Stimulated activated naive CD8-positive, alpha-beta T cell treated with anti-CD3 and anti-CD28 coated beads, Interleukin-15, amount 100 ng/mL, for 72 hours (primary cell): ENCODE measurements around the gene MAT2B.
"Not testable (repeated sequence)": the region's sequence is repeated elsewhere in the genome, so short reads cannot be mapped to it uniquely, and the experiment has no call there.

ENCODE experiments used
- ATAC-seq: fragments of 150-1000 bp; cut with Tn5 transposase; 2 replicates; pipeline ENCODE4 v1.10.0; 2021; ENCODE audit warnings: mild to moderate bottlenecking, moderate library complexity
- DNase-seq, 2 donors: peaks; one replicate each; pipeline ENCODE4 v3.0.0; 2021 to 2022
- H3K27ac Mint-ChIP-seq, 2 donors: one replicate each; pipeline ENCODE4 v1.8.0; 2022; ENCODE audit warnings: mild to moderate bottlenecking in 2 of 2, mixed read lengths in 2 of 2, moderate library complexity in 2 of 2
- H3K27me3 Mint-ChIP-seq: one replicate; pipeline ENCODE4 v1.8.0; 2022; ENCODE audit warnings: mixed read lengths
- H3K4me1 Mint-ChIP-seq: one replicate; pipeline ENCODE4 v1.8.0; 2022; ENCODE audit warnings: mild to moderate bottlenecking, mixed read lengths
- H3K4me3 Mint-ChIP-seq, 2 donors: one replicate each; pipeline ENCODE4 v1.8.0; 2022; ENCODE audit warnings: mild to moderate bottlenecking in 2 of 2, mixed read lengths in 2 of 2, moderate library complexity in 1 of 2
- H3K9me3 Mint-ChIP-seq, 2 donors: one replicate each; pipeline ENCODE4 v1.8.0; 2022; ENCODE audit warnings: mixed read lengths in 2 of 2

MAT2B gene

DNA sequence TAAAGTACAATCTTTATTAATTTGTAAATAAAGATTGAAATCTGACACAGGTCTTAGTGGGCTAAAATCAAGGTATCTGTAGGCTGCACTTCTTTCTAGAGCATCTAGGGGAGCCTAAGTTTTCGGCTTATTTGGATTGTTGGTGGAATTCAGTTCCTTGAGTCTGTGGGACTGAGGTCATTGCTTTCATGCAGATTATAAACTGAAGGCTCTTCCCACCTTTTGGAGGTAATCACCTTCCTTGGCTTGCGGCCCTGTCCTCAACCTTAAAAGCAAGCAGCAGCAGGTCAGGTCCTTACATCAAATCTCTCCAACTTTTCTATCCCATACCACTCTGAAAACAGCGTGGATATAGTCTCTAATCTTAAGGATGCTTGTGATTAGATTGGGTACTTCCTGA is 25.9 kb downstream of the MAT2B start:
- H3K4me3 Mint-ChIP-seq = no peak overlapping the region
- H3K27ac Mint-ChIP-seq = no peak overlapping the region
- H3K9me3 Mint-ChIP-seq = no peaks in the 10 kb centered on the region
- no peaks in the 10 kb centered on the region for H3K4me1 Mint-ChIP-seq
- peaks cover 8% of the 10 kb centered on the region for H3K27me3 Mint-ChIP-seq
- ATAC-seq (no peak), DNase-seq (no peak)

DNA sequence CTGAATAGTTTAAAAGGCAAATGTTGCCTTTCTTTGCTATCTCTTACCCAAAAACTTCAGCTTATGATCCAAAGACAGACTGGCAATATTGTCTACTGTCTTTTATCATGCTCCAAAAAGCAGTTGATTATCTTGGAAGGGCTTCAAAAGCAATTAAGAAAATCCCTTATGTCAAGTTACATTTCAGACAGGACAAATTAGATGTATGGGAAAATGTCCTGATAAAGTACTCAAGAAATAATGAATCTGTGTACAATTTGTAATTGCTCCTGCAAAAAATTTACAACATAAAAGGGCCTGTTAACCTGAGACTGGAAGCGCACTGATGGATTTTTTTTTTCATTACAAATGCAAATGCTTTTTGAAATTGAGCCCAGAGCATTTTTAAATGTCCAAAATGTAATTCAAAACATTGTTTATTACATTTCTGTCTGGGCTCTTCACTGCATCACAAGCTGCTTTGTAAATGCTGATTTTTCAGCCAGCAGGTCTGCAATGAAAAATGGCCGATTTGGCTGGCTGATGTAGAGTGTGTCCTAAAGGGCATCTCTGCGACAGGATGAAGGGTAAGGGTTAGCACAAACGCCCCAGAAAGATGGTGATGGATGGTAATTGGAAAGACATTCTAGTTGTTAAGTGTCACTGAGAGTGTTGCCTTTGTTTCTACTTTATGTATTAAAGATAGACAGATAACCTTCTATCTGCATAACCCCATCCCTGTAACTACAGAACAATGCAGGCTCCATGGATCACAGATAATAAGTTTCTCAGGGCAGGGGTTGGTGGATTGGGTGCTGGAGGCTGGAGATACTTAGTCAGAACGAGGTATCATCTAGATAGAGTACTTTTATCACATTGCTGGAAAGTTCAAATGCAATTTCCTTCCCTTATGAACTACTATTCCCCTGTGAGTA is 27.0 kb downstream of the MAT2B start:
- DNase-seq (no peak), ATAC-seq (no peak)
- Mint-ChIP-seq H3K4me3 (no peak overlapping the region), H3K27ac (no peak overlapping the region), H3K27me3 (peaks cover 9% of the 10 kb centered on the region), H3K9me3 (no peaks in the 10 kb centered on the region), H3K4me1 (no peaks in the 10 kb centered on the region)

DNA sequence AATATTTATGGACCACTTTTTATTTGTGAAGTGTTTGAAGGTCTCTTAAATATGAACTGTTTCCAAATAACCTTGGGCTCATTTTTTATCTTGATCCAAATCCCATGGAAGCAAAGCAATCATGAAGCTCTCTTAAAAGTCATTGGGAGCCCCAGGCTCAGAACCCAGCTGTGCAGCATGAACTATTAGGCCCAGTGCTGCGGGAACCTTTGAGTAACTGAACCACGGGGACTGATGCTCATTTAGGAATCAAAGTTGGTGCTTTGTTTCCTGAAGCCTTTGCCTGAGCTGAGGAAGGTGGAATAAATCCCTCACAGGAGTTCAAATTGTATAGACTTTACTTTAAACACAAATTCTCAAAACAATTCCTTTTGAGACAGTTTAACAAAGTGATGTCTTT is 27.8 kb downstream of the MAT2B start:
- Mint-ChIP-seq H3K9me3 (no peaks in the 10 kb centered on the region), H3K27ac (no peak overlapping the region), H3K27me3 (peaks cover 16% of the 10 kb centered on the region), H3K4me3 (no peak overlapping the region), H3K4me1 (no peaks in the 10 kb centered on the region)
- no peak for DNase-seq
- ATAC-seq = no peak

DNA sequence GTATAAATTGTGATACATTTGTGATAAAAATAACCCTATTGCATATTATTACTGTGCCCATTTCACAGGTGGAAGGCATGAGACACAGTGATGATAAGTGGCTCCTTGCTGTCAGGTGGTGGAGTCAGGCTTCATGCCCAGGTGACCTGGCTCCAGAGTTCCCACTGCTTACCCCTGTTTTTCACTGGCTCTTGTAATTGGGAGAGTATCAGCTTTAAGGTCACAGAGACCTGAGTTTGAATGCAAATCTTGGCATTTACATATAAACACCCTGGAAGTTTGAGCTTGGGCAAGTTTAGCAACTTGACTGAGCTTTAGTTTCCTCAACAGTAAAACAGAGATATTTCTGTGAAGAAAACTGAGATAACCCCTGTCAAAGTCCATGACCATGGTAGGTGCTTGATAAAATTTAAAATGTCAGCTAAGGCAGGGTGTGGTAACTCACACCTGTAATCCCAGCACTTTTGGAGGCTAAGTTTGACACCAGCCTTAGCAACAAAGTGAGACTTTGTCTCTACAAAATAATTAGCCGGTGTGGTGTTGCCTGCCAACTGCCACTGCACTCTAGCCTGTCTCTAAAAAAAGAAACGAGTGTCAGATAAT is 29.2 kb downstream of the MAT2B start:
- H3K27ac Mint-ChIP-seq = no peak overlapping the region

DNA sequence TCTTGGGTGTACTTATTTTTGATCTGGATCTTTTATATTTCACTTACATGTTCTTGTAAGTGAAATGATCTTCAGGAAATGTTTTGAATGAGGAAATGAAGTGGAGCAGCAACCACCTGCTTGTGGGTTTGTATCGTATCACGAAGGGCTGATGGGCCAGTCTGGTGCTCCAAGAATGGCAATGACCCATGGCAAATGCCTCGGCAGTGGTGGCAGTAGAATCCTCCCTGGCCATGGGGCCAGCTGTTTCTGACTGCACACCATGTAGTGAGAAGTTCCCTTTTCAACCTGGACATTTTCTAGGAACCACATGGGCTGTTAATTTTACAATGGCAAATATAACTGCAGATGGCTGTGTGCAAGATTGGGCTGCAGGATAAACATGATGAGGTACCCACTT is 29.9 kb downstream of the MAT2B start:
- Mint-ChIP-seq H3K9me3 (no peaks in the 10 kb centered on the region), H3K4me3 (no peak overlapping the region), H3K27me3 (peaks cover 16% of the 10 kb centered on the region), H3K4me1 (no peaks in the 10 kb centered on the region), H3K27ac (no peak overlapping the region)
- DNase-seq (no peak), ATAC-seq (no peak)

More for the DNA sequence above, 29.2 kb downstream of the MAT2B start:
- Mint-ChIP-seq H3K4me3 (no peak overlapping the region), H3K27me3 (peaks cover 16% of the 10 kb centered on the region), H3K4me1 (no peaks in the 10 kb centered on the region), H3K9me3 (no peaks in the 10 kb centered on the region)
- ATAC-seq (no peak), DNase-seq (no peak)

DNA sequence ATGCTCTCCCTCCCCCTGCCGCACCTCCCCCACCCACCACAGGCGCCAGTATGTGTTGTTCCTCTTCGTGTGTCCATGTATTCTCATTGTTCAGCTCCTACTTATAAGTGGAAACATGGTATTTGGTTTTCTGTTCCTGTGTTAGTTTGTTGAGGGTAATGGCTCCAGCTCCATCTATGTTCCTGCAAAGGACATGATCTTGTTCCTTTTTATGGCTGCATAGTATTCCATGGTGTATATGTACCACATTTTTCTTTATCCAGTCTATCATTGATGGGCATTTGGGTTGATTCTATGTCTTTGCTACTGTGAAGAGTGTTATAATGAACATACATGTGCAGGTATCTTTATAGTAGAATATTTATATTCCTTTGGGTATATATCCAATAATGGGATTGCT is 31.0 kb downstream of the MAT2B start:
- not testable (repeated sequence) for H3K9me3 Mint-ChIP-seq, H3K27ac Mint-ChIP-seq, H3K4me3 Mint-ChIP-seq, ATAC-seq, DNase-seq, H3K4me1 Mint-ChIP-seq
- H3K27me3 Mint-ChIP-seq = peaks cover 16% of the 10 kb centered on the region

DNA sequence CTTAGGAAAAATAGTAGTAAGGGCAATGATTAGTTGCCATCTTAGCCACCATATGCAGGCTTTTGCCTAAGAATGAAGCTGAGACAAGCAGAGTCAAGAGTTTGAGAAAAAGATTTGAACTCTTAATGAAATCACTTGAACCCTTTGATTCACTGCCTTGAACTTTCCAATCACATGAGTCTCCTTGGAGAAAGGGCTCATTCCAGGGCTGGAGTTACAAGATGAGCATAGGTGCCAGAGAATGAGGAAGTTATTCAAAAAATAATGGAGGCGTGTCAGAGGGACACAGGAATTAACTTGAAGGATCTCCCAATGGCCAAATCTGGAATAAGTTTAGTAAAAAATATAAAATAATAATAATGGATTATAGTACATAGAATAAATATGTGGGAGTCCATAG is 35.3 kb downstream of the MAT2B start:
- no peak overlapping the region for H3K27ac Mint-ChIP-seq
- H3K4me3 Mint-ChIP-seq = no peak overlapping the region
- no peaks in the 10 kb centered on the region for H3K4me1 Mint-ChIP-seq
- H3K27me3 Mint-ChIP-seq = peaks cover 8% of the 10 kb centered on the region
- no peaks in the 10 kb centered on the region for H3K9me3 Mint-ChIP-seq
- ATAC-seq (no peak), DNase-seq (no peak)

DNA sequence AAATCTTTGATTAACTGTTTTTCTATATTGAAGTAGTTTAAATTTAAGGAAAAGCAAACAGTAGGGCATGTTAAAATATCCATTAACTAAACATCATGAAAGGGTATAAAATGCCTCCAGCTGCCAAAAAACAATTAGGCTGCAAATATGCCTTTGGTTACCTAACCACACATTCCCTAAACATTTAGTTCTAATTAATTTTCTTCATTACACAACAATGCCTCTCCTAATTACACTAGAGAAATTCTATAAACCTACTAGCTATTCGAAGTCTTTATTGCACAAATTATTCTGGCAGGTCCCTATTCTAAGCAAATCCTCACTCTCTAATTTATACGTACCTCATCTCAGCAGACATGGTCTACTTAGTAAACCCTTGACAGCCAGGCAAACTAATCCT is 37.4 kb downstream of the MAT2B start:
- Mint-ChIP-seq H3K27me3 (peaks cover 3% of the 10 kb centered on the region), H3K27ac (no peak overlapping the region), H3K9me3 (no peaks in the 10 kb centered on the region), H3K4me1 (no peaks in the 10 kb centered on the region), H3K4me3 (no peak overlapping the region)
- ATAC-seq = no peak
- DNase-seq = no peak

DNA sequence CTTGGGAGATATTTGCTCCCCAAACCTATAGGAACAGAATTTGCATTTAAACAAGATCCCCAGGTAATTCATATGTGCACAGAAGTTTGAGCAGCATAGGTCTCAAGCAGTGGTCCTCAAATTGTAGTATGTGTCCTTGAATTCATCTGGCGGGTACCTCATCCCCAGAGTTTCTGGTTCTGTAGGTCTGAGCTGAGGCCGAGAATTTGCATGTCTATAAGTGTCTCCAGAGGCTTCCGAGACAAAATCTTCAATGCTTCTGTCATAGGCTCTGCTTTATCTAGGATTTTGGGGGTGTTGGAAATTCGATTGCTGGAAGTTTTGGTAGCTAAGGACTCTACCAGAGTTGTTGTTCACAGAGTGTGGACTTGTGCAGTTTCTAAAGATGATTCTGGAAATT is 38.6 kb downstream of the MAT2B start:
- DNase-seq = no peak
- Mint-ChIP-seq H3K4me3 (no peak overlapping the region), H3K9me3 (no peaks in the 10 kb centered on the region), H3K27me3 (no peaks in the 10 kb centered on the region), H3K27ac (no peak overlapping the region), H3K4me1 (no peaks in the 10 kb centered on the region)
- ATAC-seq = no peak

DNA sequence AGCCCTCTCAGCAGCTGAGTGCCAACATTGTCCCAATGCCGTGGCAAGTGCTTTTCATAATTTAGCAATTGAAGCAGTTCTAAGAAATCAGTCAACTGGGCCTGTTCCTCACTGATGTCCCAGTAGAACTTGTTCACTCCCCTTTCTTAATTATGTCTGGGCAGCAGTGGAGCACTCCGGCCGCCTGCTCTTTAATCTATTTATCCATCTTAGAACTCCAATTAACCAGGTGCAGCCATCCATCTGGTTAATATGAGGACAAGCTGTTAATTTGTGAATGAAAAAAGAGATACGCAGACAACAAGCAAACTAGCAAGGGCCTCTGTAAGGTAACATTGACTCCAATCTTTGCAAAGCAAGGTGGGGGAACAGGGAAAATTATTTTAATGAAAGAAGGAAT is 39.4 kb downstream of the MAT2B start:
- no peaks in the 10 kb centered on the region for H3K27me3 Mint-ChIP-seq
- H3K4me1 Mint-ChIP-seq = no peaks in the 10 kb centered on the region
- H3K4me3 Mint-ChIP-seq = no peak overlapping the region
- H3K9me3 Mint-ChIP-seq = no peaks in the 10 kb centered on the region
- no peak for ATAC-seq
- DNase-seq = no peak
- H3K27ac Mint-ChIP-seq = no peak overlapping the region

DNA sequence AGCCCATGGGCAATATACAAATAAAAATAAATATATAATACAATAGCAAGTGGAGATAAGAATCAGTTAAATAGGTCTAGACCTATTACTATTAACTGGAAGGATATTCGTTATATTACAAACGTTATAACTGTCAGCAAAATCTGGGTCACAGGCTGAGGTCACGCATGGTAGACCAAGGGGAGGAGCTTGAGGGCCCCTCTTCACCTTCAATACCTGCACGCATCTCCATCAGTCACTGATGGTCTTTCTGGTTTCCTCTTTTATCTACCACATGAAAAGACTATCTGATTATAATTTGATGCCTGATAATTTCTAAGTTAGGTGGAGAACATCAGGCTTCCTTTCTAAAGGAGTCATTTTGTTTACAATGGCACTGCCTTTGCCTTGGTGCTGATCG is 43.2 kb downstream of the MAT2B start:
- no peak overlapping the region for H3K4me3 Mint-ChIP-seq
- H3K4me1 Mint-ChIP-seq = no peaks in the 10 kb centered on the region
- no peak overlapping the region for H3K27ac Mint-ChIP-seq
- no peaks in the 10 kb centered on the region for H3K9me3 Mint-ChIP-seq
- H3K27me3 Mint-ChIP-seq = peaks cover 10% of the 10 kb centered on the region
- no peak for ATAC-seq
- no peak for DNase-seq

DNA sequence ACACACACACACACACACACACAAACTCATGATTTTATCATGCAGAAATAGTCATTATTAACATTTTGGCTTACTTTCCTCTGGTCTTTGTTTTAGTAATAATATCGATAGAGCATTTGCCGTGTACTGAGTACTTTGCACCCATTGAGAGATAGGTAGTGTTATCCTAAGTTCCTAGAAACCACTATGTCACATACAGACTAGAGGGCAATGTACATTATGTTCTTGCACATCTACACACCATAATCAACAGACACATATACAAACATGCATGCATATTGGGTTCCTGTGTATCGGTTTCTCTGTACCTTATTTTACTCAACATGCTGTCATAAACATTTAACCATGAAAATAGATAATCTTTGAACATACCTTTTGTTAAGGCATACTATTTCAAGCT is 45.7 kb downstream of the MAT2B start:
- Mint-ChIP-seq H3K27me3 (peaks cover 23% of the 10 kb centered on the region), H3K27ac (no peak overlapping the region), H3K4me1 (no peaks in the 10 kb centered on the region), H3K9me3 (no peaks in the 10 kb centered on the region), H3K4me3 (no peak overlapping the region)
- ATAC-seq (no peak), DNase-seq (no peak)

DNA sequence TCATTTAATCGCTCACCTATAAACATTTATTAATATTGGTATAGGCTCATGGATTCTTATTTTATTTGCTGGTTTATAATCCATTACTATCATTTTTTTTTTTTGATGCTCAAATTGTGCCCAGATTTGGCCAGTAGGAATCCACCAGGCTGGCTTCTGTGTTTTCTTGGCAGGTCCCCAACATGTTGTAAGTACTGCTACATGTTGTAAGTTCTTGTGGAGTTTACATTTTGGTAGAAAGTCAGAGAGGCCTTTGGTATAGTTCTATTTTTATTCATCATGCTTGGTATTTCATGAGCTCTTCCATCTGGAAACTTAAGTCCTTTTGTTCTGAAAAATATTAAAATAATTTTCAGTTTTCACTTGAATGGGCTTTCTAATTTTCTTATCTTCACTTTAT is 47.1 kb downstream of the MAT2B start:
- peaks cover 23% of the 10 kb centered on the region for H3K27me3 Mint-ChIP-seq
- no peak overlapping the region for H3K27ac Mint-ChIP-seq
- H3K9me3 Mint-ChIP-seq = no peaks in the 10 kb centered on the region
- no peaks in the 10 kb centered on the region for H3K4me1 Mint-ChIP-seq
- ATAC-seq (no peak), DNase-seq (no peak)
- no peak overlapping the region for H3K4me3 Mint-ChIP-seq

DNA sequence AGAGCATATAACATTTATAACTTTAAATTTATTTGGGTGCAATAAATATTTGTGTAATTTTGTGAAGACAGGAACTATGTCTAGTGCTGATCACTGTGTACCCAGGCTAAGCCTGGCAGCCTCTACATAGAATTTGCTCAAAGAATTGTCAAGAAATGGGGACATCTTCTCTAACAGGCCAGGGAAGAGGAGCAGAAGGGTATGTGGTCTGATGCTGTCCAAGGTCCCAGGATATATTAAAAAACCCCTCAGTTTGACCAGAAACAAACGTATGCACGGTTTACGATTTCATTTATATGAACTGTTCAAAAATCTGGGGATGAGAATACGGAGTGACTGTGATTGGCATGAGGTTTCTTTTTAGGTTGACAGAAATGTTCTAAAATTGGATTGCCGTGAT is 55.9 kb downstream of the MAT2B start:
- H3K9me3 Mint-ChIP-seq = no peaks in the 10 kb centered on the region
- H3K4me3 Mint-ChIP-seq = no peak overlapping the region
- peaks cover 13% of the 10 kb centered on the region for H3K4me1 Mint-ChIP-seq
- H3K27ac Mint-ChIP-seq = no peak overlapping the region
- DNase-seq = no peak
- H3K27me3 Mint-ChIP-seq = peaks cover 57% of the 10 kb centered on the region
- ATAC-seq = no peak

DNA sequence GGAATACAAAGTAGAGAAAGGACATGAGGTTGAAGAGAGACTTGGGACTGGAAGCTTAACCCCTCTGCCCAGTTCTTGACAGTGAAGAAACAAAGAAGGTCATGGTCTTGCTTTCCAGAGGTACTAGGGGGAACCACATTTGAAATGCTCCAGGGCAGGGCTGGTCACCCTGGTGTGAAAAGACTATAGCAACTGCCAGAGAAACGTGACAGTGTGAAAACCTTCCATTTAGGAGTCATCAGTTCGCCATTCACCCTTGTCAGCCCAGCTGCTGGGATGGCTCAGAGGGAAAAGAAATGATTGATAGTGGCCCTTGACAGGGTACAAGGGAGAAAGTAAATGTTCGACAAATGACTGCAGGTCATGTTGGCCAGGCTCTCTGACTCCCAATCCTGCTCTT is 56.7 kb downstream of the MAT2B start:
- Mint-ChIP-seq H3K27ac (no peak overlapping the region), H3K9me3 (no peaks in the 10 kb centered on the region), H3K4me1 (peaks cover 21% of the 10 kb centered on the region), H3K4me3 (no peak overlapping the region), H3K27me3 (peaks cover 64% of the 10 kb centered on the region)
- ATAC-seq (no peak), DNase-seq (no peak)

DNA sequence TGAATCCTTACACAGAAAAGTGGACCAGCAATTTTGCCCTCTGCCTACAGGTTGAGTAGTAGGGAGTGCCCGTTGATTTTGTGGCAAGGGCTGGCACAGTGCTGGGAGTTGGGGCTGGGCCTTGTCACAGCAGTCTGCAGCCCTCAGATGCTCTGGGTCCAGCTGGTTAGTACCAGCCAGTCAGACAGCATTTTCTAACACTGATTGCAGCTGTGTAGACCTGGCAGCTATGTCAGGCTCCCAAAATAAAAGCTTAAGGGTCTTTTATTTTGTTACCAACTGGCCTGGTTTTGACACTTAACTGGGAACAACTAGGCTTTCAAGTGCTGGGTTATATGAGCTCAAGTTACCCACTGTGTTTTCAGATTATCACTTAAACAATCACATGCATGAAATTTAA is 57.7 kb downstream of the MAT2B start:
- Mint-ChIP-seq H3K9me3 (no peaks in the 10 kb centered on the region), H3K27ac (no peak overlapping the region), H3K27me3 (peaks cover 72% of the 10 kb centered on the region), H3K4me1 (peaks cover 27% of the 10 kb centered on the region), H3K4me3 (no peak overlapping the region)
- DNase-seq (no peak), ATAC-seq (no peak)

DNA sequence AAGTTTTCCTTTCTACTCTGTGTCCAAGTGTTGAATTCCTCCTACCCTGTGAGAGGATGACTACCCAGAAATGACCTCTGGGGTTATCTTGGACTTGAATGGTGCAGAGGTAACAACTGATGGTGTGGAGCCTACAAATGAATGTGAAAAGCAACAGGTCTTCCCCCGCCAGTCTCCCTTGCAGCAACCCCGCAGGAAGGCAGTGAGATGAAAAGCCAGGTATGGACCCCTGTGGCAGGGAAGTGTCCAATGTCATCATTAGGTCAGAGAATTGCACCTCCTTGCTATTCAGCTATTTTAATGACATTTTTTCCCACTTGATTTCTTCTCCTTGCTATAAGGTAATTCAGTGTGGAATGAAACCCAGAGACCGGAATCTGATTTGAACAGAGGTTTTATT is 58.5 kb downstream of the MAT2B start:
- DNase-seq = no peak
- H3K4me1 Mint-ChIP-seq = peaks cover 27% of the 10 kb centered on the region
- no peaks in the 10 kb centered on the region for H3K9me3 Mint-ChIP-seq
- H3K27ac Mint-ChIP-seq = no peak overlapping the region
- no peak for ATAC-seq
- no peak overlapping the region for H3K4me3 Mint-ChIP-seq
- H3K27me3 Mint-ChIP-seq = peaks cover 73% of the 10 kb centered on the region
